ENCODE data around the gene CASP2. TPM values are rescaled to one million over a fixed set of nuclear protein-coding genes. Genes with fewer than 3 reads are reported as not detected.

The CASP2 gene
- total and polyA plus RNA-seq, 2 of the 8 experiments (the other 6 are each of a cell fraction or from before 2014, with no cell fraction given) = 23.7 to 35.3 TPM

DNA sequence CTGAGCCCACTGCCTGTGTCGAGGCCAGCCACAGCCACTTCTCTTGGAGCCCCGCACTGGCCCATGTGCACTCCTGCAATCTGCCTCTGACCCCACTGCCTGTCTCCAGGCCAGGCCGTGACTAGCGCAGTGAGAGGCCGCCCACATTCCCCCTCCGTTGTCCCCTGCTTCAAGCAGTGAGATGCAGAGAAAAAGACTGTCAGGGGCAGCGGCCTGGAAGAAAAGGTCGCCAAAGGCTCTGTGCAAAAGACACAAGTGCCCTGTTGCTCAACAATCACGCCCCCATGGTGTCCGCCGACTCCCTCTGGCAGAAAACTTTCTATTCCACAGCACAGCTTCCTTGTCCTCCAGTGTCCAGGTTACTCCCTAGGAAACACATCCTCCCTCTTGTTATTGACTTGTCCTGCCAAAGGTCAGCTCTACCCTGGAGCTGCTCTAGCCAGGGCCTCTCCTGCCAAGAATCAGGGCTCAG is 64.4 kb downstream of the CASP2 start:
- Histone ChIP-seq H3K9ac (replicated peaks in 1 of 4; ENCODE audit: extremely low read depth in 1 of 4, low read depth in 3 of 4, low read length in 3 of 4) (no peak overlapping the region), H3K4me2 (ENCODE audit: insufficient read depth in 1 of 2, low read depth in 2 of 2, low read length in 2 of 2) (no peak overlapping the region), H3K27ac (ENCODE audit: low read depth, low read length) (no peak overlapping the region), H2BK12ac (ENCODE audit: low read depth, low read length) (no peak overlapping the region), H4K5ac (ENCODE audit: insufficient read length, low read depth, low read length) (no peak overlapping the region), H3K9me3 (ENCODE audit: insufficient read depth in 2 of 2, low read depth in 1 of 2, low read length in 1 of 2) (no peaks in the 10 kb centered on the region), H3K4me1 (replicated peaks in 1 of 4; ENCODE audit: control insufficient read depth in 3 of 4, insufficient read depth in 4 of 4, low read length in 3 of 4) (peaks cover 0 to 8% (median 2%) of the 10 kb centered on the region in 4 experiments; a peak in 2 of 7 replicates), H3K23me2 (ENCODE audit: low read depth, low read length) (no peaks in the 10 kb centered on the region), H3K18ac (ENCODE audit: extremely low read depth, low read length) (no peak overlapping the region), H3K79me2 (ENCODE audit: control insufficient read depth in 1 of 2, insufficient read depth in 2 of 2, low read length in 2 of 2) (no peaks in the 10 kb centered on the region), H2BK15ac (ENCODE audit: low read length) (0 out of 2 replicates have a peak overlapping the region, but pooled peaks have one; percentile 76), H2BK20ac (ENCODE audit: low read length) (no peak overlapping the region), H4K8ac (ENCODE audit: extremely low read depth, insufficient read depth, low read length) (no peak overlapping the region), H3K4me3 (ENCODE audit: extremely low read depth in 1 of 4, insufficient read depth in 2 of 4, low read depth in 3 of 4, low read length in 4 of 4) (no peak overlapping the region), H3K4ac (replicated peaks; ENCODE audit: insufficient read length, low read depth, low read length) (no peak overlapping the region), H2AK5ac (ENCODE audit: low read depth, low read length) (no peak overlapping the region), H4K20me1 (replicated peaks in 1 of 2; ENCODE audit: control insufficient read depth in 1 of 2, insufficient read depth in 2 of 2, low read length in 2 of 2) (no peaks in the 10 kb centered on the region), H3K79me1 (ENCODE audit: low read depth, low read length) (no peaks in the 10 kb centered on the region), H3K36me3 (ENCODE audit: control insufficient read depth in 2 of 4, insufficient read depth in 4 of 4, low read length in 3 of 4) (peaks cover 2 to 25% (median 14%) of the 10 kb centered on the region in 4 experiments; a peak in 6 of 8 replicates), H3K56ac (replicated peaks; ENCODE audit: insufficient read length, low read depth, low read length) (no peak overlapping the region), H2BK5ac (ENCODE audit: low read depth, low read length) (no peak overlapping the region), H3K23ac (ENCODE audit: insufficient read length) (no peak overlapping the region), H2BK120ac (replicated peaks; ENCODE audit: low read depth, low read length) (no peak overlapping the region), H2AFZ (ENCODE audit: low read length) (no peak overlapping the region), H3K27me3 (replicated peaks in 1 of 4; ENCODE audit: control insufficient read depth in 3 of 4, extremely low read depth in 1 of 4, insufficient read depth in 3 of 4, low read length in 3 of 4) (no peaks in the 10 kb centered on the region), H4K91ac (replicated peaks; ENCODE audit: insufficient read length, low read length) (no peak overlapping the region), H3K14ac (ENCODE audit: insufficient read length) (no peak overlapping the region)
- FAIRE-seq (no peak), DNase-seq (ENCODE audit: low read depth in 1 of 2, low spot score in 2 of 2) (no peak)
- CTCF ChIA-PET (ENCODE audit: partially characterized antibody) = interaction anchor here (0.7 to 1.1 kb wide), 4 partner anchors 9 to 36 kb away, joined by 3 to 5 read pairs (median 4); no protein-coding TSS in a partner anchor
- WGBS, 2 experiments (ENCODE audit: extremely low coverage in 1 of 2, insufficient coverage in 1 of 2, insufficient read length in 1 of 2, insufficient replicate concordance in 2 of 2, low coverage in 1 of 2, low lambda C conversion rate in 2 of 2, missing lambda C conversion rate in 1 of 2) = 87% methylated on average over 11 of the region's 11 CpGs; no CpG with 5 or more reads in 1 of the 2 experiments
- POLR2A ChIA-PET (ENCODE audit: partially characterized antibody) = interaction anchor here (0.9 to 1.2 kb wide), 2 partner anchors 32 to 35 kb away, joined by 3 to 4 read pairs; no protein-coding TSS in a partner anchor
- TF ChIP-seq YY1 (IDR thresholded peaks at IDR 0.05; ENCODE audit: low read depth, low read length) = no peak
- TF ChIP-seq PHF8 (conservative IDR thresholded peaks at IDR 0.05; ENCODE audit: low read depth, low read length) = no peak
- no peak for TF ChIP-seq BACH1 (IDR thresholded peaks at IDR 0.05; ENCODE audit: low read length)
- TF ChIP-seq SIX5 (IDR thresholded peaks at IDR 0.05; ENCODE audit: low read depth, low read length) = no peak
- no peak for TF ChIP-seq HDAC6 (IDR thresholded peaks at IDR 0.05; ENCODE audit: low read depth, low read length)
- TF ChIP-seq EP300 (IDR thresholded peaks at IDR 0.05; ENCODE audit: borderline replicate concordance in 1 of 2, low read depth in 2 of 2, low read length in 2 of 2) = no peak
- no peak for TF ChIP-seq CBX5 (IDR thresholded peaks at IDR 0.05; ENCODE audit: low read depth, low read length)
- TF ChIP-seq, protein P1, sequence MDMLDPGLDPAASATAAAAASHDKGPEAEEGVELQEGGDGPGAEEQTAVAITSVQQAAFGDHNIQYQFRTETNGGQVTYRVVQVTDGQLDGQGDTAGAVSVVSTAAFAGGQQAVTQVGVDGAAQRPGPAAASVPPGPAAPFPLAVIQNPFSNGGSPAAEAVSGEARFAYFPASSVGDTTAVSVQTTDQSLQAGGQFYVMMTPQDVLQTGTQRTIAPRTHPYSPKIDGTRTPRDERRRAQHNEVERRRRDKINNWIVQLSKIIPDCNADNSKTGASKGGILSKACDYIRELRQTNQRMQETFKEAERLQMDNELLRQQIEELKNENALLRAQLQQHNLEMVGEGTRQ (IDR thresholded peaks at IDR 0.05; ENCODE audit: low read length) = no peak
- no peak for TF ChIP-seq RFX5 (IDR thresholded peaks at IDR 0.05; ENCODE audit: borderline replicate concordance, low read depth, low read length)
- TF ChIP-seq, protein P2, sequence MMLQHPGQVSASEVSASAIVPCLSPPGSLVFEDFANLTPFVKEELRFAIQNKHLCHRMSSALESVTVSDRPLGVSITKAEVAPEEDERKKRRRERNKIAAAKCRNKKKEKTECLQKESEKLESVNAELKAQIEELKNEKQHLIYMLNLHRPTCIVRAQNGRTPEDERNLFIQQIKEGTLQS (IDR thresholded peaks at IDR 0.05; ENCODE audit: insufficient read depth, low read depth, low read length) = no peak
- TF ChIP-seq NANOG (IDR thresholded peaks at IDR 0.05; ENCODE audit: insufficient read depth, low read depth, low read length, poor library complexity, severe bottlenecking) = no peak
- TF ChIP-seq TEAD4 (IDR thresholded peaks at IDR 0.05; ENCODE audit: low read depth, low read length) = no peak

All from H1 (cell line).